Measurements from ENCODE around the gene CD209. TPM values are rescaled to one million over a fixed set of nuclear protein-coding genes. Genes with fewer than 3 reads are reported as not detected.

CD209 gene
- total RNA-seq, 1 experiment from 2014 or later, result not detected

- Histone ChIP-seq H3K4me1 (ENCODE audit: control insufficient read depth, insufficient read depth, low read length) (no peaks in the 10 kb centered on the region), H3K27ac (ENCODE audit: low read length) (no peak overlapping the region), H3K27me3 (ENCODE audit: control insufficient read depth, insufficient read depth, low read length) (no peaks in the 10 kb centered on the region), H3K9me3 (ENCODE audit: control insufficient read depth, insufficient read depth, low read depth, low read length) (no peaks in the 10 kb centered on the region), H3K4me3 (ENCODE audit: low read depth in 2 of 2, low read length in 2 of 2) (no peak overlapping the region), H3K36me3 (ENCODE audit: control insufficient read depth, insufficient read depth, low read length) (no peaks in the 10 kb centered on the region)
- CTCF ChIA-PET, result no interaction called here
- no TSS peak for BruUV-seq (replicated peaks)
- intact Hi-C loops (cut with micrococcal nuclease; ENCODE audit: unreplicated experiment), result no loop called here
- POLR2A ChIA-PET, result no interaction called here
- ATAC-seq (no peak), DNase-seq (ENCODE audit: low read depth, low spot score) (no peak)
- TF ChIP-seq CTCF (IDR thresholded peaks at IDR 0.05) (no peak), REST (IDR thresholded peaks at IDR 0.05; ENCODE audit: insufficient read depth in 1 of 2, low read depth in 2 of 2, low read length in 1 of 2) (no peak), POLR2AphosphoS5 (IDR thresholded peaks at IDR 0.05; ENCODE audit: low read depth, low read length) (no peak), TCF7L2 (IDR thresholded peaks at IDR 0.05; ENCODE audit: low read depth, low read length) (no peak), SIN3A (IDR thresholded peaks at IDR 0.05; ENCODE audit: borderline replicate concordance, insufficient read depth, low read depth, low read length) (no peak)
- in situ Hi-C loops (cut with HindIII; ENCODE audit: low pct_unique_long_range_greater_than_20kb, low sequenced_read_pairs), result no loop called here
These were observed 11.8 kb upstream of the CD209 start for GRCh38 chr19:7759156-7759555.

DNA sequence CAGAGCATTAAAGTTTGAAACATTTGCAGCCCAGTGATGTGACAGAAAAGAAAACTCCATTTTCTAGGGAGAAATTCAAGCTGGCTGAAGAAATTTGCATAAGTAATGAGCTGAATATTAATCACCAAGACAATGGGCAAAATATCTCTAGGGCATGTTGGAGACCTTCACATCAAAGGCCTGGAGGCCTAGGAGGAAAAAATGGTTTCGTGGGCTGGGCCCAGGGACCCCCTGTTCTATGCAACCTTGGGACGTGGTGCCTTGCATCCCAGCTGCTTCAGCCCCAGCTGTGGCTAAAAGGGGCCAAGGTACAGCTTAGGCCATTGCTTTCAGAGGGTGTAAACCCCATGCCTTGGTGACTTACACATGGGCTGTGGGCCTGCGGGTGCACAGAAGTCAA is 10.0 kb upstream of the CD209 start:
- no peaks in the 10 kb centered on the region for H3K4me1 ChIP-seq (ENCODE audit: control insufficient read depth, insufficient read depth, low read length)
- H3K4me3 ChIP-seq (ENCODE audit: low read depth in 2 of 2, low read length in 2 of 2), result no peak overlapping the region
- ChIA-PET CTCF (no interaction called here), POLR2A (no interaction called here)
- no peaks in the 10 kb centered on the region for H3K36me3 ChIP-seq (ENCODE audit: control insufficient read depth, insufficient read depth, low read length)
- intact Hi-C loops (cut with micrococcal nuclease; ENCODE audit: unreplicated experiment) (no loop called here), in situ Hi-C loops (cut with HindIII; ENCODE audit: low pct_unique_long_range_greater_than_20kb, low sequenced_read_pairs) (no loop called here)
- no peak for TF ChIP-seq REST (IDR thresholded peaks at IDR 0.05; ENCODE audit: insufficient read depth in 1 of 2, low read depth in 2 of 2, low read length in 1 of 2)
- no peak for TF ChIP-seq SIN3A (IDR thresholded peaks at IDR 0.05; ENCODE audit: borderline replicate concordance, insufficient read depth, low read depth, low read length)
- TF ChIP-seq CTCF (IDR thresholded peaks at IDR 0.05), result no peak
- no peak for TF ChIP-seq POLR2AphosphoS5 (IDR thresholded peaks at IDR 0.05; ENCODE audit: low read depth, low read length)
- no peak for TF ChIP-seq TCF7L2 (IDR thresholded peaks at IDR 0.05; ENCODE audit: low read depth, low read length)
- H3K9me3 ChIP-seq (ENCODE audit: control insufficient read depth, insufficient read depth, low read depth, low read length), result no peaks in the 10 kb centered on the region
- no peak for DNase-seq (ENCODE audit: low read depth, low spot score)
- no peak for ATAC-seq
- H3K27me3 ChIP-seq (ENCODE audit: control insufficient read depth, insufficient read depth, low read length), result no peaks in the 10 kb centered on the region
- BruUV-seq (replicated peaks), result no TSS peak
- H3K27ac ChIP-seq (ENCODE audit: low read length), result no peak overlapping the region

Data from Panc1 (cell line).